Panc1 (cell line): ENCODE measurements around the gene SYNE1. TPM values are rescaled to one million over a fixed set of nuclear protein-coding genes. Genes with fewer than 3 reads are reported as not detected.

Source experiments
- ATAC-seq: fragments of 200-7000 bp; cut with Tn5 transposase; 2 replicates; pipeline ENCODE4 v1.9.1; 2020; ENCODE audit warnings: mild to moderate bottlenecking, moderate library complexity
- BruUV-seq: library from RNA; stranded (reverse); fragments of 400-500 nt; replicated peaks from 2 replicates; lab custom pipeline; 2021; lab: Mats Ljungman, UMichigan
- CTCF ChIA-PET: fragments of 300-600 bp; sonication (Branson Sonifier 250); formaldehyde crosslinking; loops from one replicate; lab custom pipeline; 2022; ENCODE audit warnings: antibody characterized with exemption; lab: Charles Lee
- POLR2A ChIA-PET: fragments of 300-600 bp; sonication (Branson Sonifier 250); formaldehyde crosslinking; loops from one replicate; lab custom pipeline; 2022; ENCODE audit warnings: antibody characterized with exemption; lab: Charles Lee
- DNase-seq: peaks from one replicate; pipeline ENCODE4 v3.0.0-alpha.2; 2010; ENCODE audit warnings: low read depth, low spot score
- H3K27ac ChIP-seq: 2 replicates; pipeline ENCODE4 v1.5.1; 2011; ENCODE audit warnings: mild to moderate bottlenecking, low read length, inconsistent platforms
- H3K27me3 ChIP-seq: fragments of 200-500 bp; sonication (Bioruptor generic); 2 replicates; pipeline ENCODE4 v1.6.0; 2014; ENCODE audit warnings: low read length, inconsistent platforms; ENCODE audit not compliant: control insufficient read depth, insufficient read depth
- H3K36me3 ChIP-seq: fragments of 200-500 bp; sonication (Bioruptor generic); 2 replicates; pipeline ENCODE4 v1.5.1; 2014; ENCODE audit warnings: inconsistent platforms, mild to moderate bottlenecking, low read length, moderate library complexity; ENCODE audit not compliant: control insufficient read depth, insufficient read depth
- H3K4me1 ChIP-seq: 2 replicates; pipeline ENCODE4 v1.5.1; 2011; ENCODE audit warnings: inconsistent platforms, mild to moderate bottlenecking, low read length, moderate library complexity; ENCODE audit not compliant: control insufficient read depth, insufficient read depth
- H3K4me3 ChIP-seq, 2 experiments: 2 replicates each; pipeline ENCODE4 v1.5.1; 2011 to 2012; ENCODE audit warnings: low read depth in 2 of 2, low read length in 2 of 2, mild to moderate bottlenecking in 2 of 2, inconsistent platforms in 1 of 2, moderate library complexity in 1 of 2
- H3K9me3 ChIP-seq: fragments of 200-500 bp; sonication (Bioruptor generic); 2 replicates; pipeline ENCODE4 v1.5.1; 2014; ENCODE audit warnings: low read depth, mild to moderate bottlenecking, inconsistent platforms, low read length, moderate library complexity; ENCODE audit not compliant: control insufficient read depth, insufficient read depth
- POLR2AphosphoS5 ChIP-seq: IDR thresholded peaks from 2 replicates; pipeline ENCODE4 v1.6.1; 2012; ENCODE audit warnings: mild to moderate bottlenecking, low read depth, low read length, moderate library complexity
- SIN3A ChIP-seq: IDR thresholded peaks from 2 replicates; pipeline ENCODE4 v1.6.1; 2012; ENCODE audit warnings: low read depth, mild to moderate bottlenecking, low read length, moderate library complexity, borderline replicate concordance; ENCODE audit not compliant: insufficient read depth
- TCF7L2 ChIP-seq: IDR thresholded peaks from 2 replicates; pipeline ENCODE4 v1.6.1; 2011; ENCODE audit warnings: mild to moderate bottlenecking, low read depth, low read length, inconsistent platforms
- in situ Hi-C: cut with HindIII; loops from 2 replicates; pipeline ENCODE4 v1.10.0; 2016; ENCODE audit warnings: low sequenced_read_pairs, low pct_unique_long_range_greater_than_20kb
- intact Hi-C: fragments of 100-400 bp; cut with micrococcal nuclease; formaldehyde crosslinking; loops from one replicate; pipeline ENCODE4 v1.10.0; 2022; ENCODE audit not compliant: unreplicated experiment
- total RNA-seq: library from RNA; stranded (reverse); gene quantifications from one replicate; pipeline ENCODE4 v1.2.1, GENCODE V29; 2021; ENCODE audit not compliant: unreplicated experiment
- TF ChIP-seq, protein P1 (sequence below): fragments of 450-650 bp; IDR thresholded peaks from 2 replicates; pipeline ENCODE4 v1.5.1; 2017; ENCODE audit warnings: mild to moderate bottlenecking
- TF ChIP-seq, protein P2 (sequence below), 2 experiments: IDR thresholded peaks; 2 replicates each; pipeline ENCODE4 v1.6.1; 2011 to 2012; ENCODE audit warnings: low read depth in 2 of 2, control low read depth in 1 of 2, low read length in 1 of 2, mild to moderate bottlenecking in 1 of 2, moderate library complexity in 1 of 2; ENCODE audit not compliant: insufficient read depth in 1 of 2

SYNE1 gene
- total RNA-seq, 1 experiment from 2014 or later, result 3.2 TPM

DNA sequence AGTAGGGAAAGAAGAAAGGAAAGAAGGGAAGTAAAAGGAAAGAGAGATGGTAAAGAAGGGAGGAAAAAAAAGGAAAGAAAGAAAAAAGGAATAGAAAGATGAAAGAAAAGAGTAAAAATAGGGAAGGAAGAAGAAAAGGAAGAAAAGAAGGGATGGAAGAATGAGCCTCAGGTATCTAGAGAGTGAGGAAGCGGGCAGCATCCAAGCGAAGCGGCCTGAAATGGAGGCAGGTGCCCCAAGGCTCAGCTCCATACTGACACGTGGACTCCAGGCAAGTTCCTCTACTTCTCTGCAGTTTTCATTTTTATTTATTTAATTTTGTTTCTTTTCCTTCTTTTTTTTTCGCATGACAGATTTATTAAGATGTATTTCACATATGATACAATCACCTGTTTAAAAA, 456.6 kb downstream of the SYNE1 start:
- ATAC-seq (no peak), DNase-seq (no peak)
- H3K27ac ChIP-seq, result no peak overlapping the region
- no peaks in the 10 kb centered on the region for H3K27me3 ChIP-seq
- no peaks in the 10 kb centered on the region for H3K9me3 ChIP-seq
- no peaks in the 10 kb centered on the region for H3K4me1 ChIP-seq
- H3K36me3 ChIP-seq, result no peaks in the 10 kb centered on the region
- no peak overlapping the region for H3K4me3 ChIP-seq
- in situ Hi-C loops (no loop called here), intact Hi-C loops (no loop called here)
- TF ChIP-seq, protein P1, sequence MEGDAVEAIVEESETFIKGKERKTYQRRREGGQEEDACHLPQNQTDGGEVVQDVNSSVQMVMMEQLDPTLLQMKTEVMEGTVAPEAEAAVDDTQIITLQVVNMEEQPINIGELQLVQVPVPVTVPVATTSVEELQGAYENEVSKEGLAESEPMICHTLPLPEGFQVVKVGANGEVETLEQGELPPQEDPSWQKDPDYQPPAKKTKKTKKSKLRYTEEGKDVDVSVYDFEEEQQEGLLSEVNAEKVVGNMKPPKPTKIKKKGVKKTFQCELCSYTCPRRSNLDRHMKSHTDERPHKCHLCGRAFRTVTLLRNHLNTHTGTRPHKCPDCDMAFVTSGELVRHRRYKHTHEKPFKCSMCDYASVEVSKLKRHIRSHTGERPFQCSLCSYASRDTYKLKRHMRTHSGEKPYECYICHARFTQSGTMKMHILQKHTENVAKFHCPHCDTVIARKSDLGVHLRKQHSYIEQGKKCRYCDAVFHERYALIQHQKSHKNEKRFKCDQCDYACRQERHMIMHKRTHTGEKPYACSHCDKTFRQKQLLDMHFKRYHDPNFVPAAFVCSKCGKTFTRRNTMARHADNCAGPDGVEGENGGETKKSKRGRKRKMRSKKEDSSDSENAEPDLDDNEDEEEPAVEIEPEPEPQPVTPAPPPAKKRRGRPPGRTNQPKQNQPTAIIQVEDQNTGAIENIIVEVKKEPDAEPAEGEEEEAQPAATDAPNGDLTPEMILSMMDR, result no peak
- TF ChIP-seq TCF7L2, result no peak
- TF ChIP-seq SIN3A, result no peak
- TF ChIP-seq, protein P2, sequence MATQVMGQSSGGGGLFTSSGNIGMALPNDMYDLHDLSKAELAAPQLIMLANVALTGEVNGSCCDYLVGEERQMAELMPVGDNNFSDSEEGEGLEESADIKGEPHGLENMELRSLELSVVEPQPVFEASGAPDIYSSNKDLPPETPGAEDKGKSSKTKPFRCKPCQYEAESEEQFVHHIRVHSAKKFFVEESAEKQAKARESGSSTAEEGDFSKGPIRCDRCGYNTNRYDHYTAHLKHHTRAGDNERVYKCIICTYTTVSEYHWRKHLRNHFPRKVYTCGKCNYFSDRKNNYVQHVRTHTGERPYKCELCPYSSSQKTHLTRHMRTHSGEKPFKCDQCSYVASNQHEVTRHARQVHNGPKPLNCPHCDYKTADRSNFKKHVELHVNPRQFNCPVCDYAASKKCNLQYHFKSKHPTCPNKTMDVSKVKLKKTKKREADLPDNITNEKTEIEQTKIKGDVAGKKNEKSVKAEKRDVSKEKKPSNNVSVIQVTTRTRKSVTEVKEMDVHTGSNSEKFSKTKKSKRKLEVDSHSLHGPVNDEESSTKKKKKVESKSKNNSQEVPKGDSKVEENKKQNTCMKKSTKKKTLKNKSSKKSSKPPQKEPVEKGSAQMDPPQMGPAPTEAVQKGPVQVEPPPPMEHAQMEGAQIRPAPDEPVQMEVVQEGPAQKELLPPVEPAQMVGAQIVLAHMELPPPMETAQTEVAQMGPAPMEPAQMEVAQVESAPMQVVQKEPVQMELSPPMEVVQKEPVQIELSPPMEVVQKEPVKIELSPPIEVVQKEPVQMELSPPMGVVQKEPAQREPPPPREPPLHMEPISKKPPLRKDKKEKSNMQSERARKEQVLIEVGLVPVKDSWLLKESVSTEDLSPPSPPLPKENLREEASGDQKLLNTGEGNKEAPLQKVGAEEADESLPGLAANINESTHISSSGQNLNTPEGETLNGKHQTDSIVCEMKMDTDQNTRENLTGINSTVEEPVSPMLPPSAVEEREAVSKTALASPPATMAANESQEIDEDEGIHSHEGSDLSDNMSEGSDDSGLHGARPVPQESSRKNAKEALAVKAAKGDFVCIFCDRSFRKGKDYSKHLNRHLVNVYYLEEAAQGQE (IDR thresholded peaks at IDR 0.05; ENCODE audit: insufficient read depth in 1 of 2, low read depth in 2 of 2, low read length in 1 of 2), result no peak
- no peak for TF ChIP-seq POLR2AphosphoS5
- ChIA-PET POLR2A (no interaction called here), CTCF (no interaction called here)
- no TSS peak for BruUV-seq

DNA sequence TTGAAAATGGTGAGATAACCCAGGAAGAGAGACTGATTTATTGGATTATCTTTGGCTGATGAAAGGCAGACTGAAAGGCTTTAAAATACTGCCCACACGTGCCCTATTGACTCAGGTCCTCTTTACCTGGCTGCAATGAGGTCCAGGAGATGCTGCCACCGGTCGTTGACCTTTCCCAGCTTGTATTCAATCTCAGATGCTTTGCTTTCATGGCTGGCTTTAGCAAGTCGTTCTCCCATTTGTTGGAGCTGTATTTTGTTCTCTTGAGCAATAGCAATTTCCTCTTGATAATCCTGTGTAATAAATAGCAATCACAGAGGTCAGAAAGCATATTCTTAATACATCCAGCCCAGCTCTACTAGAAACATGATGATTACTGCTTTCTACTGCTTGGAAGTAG, 460.9 kb downstream of the SYNE1 start:
- Histone ChIP-seq H3K27ac (no peak overlapping the region), H3K9me3 (no peaks in the 10 kb centered on the region), H3K27me3 (no peaks in the 10 kb centered on the region), H3K36me3 (no peaks in the 10 kb centered on the region), H3K4me3 (no peak overlapping the region), H3K4me1 (no peaks in the 10 kb centered on the region)
- intact Hi-C loops (no loop called here), in situ Hi-C loops (no loop called here)
- POLR2A ChIA-PET, result no interaction called here
- DNase-seq (no peak), ATAC-seq (no peak)
- no TSS peak for BruUV-seq
- TF ChIP-seq POLR2AphosphoS5, result no peak
- no peak for TF ChIP-seq SIN3A
- TF ChIP-seq, protein P1, result no peak
- TF ChIP-seq TCF7L2, result no peak
- CTCF ChIA-PET, result no interaction called here
